Neuron (in vitro differentiated cells): ENCODE data around the gene FLT1.

ENCODE experiments used
- H2AFZ ChIP-seq: one replicate; pipeline ENCODE4 v1.6.1; 2013; ENCODE audit warnings: low read depth, mild to moderate bottlenecking, inconsistent platforms, low read length, moderate library complexity
- H3K27me3 ChIP-seq: one replicate; pipeline ENCODE4 v1.6.1; 2013; ENCODE audit warnings: low read length; ENCODE audit not compliant: insufficient read depth
- H3K36me3 ChIP-seq: one replicate; pipeline ENCODE4 v1.6.1; 2013; ENCODE audit warnings: low read length; ENCODE audit not compliant: insufficient read depth
- H3K4me1 ChIP-seq: one replicate; pipeline ENCODE4 v1.6.1; 2013; ENCODE audit warnings: low read length; ENCODE audit not compliant: insufficient read depth
- H3K4me3 ChIP-seq: 2 replicates; pipeline ENCODE4 v1.5.1; 2013; ENCODE audit warnings: mild to moderate bottlenecking, low read length, moderate library complexity
- H3K9me3 ChIP-seq: one replicate; pipeline ENCODE4 v1.6.1; 2013; ENCODE audit warnings: low read length

FLT1 gene

GRCh38 chr13:28510066-28510465 is 15.1 kb upstream of the FLT1 start:
- no peaks in the 10 kb centered on the region for H3K9me3 ChIP-seq
- no peaks in the 10 kb centered on the region for H3K4me1 ChIP-seq
- no peak overlapping the region for H3K4me3 ChIP-seq
- H3K27me3 ChIP-seq = peaks cover 5% of the 10 kb centered on the region
- H3K36me3 ChIP-seq = no peaks in the 10 kb centered on the region
- H2AFZ ChIP-seq = no peak overlapping the region

GRCh38 chr13:28505543-28506135 is 10.7 kb upstream of the FLT1 start:
- Histone ChIP-seq H3K27me3 (peaks cover 7% of the 10 kb centered on the region), H2AFZ (no peak overlapping the region), H3K9me3 (no peaks in the 10 kb centered on the region), H3K4me1 (no peaks in the 10 kb centered on the region), H3K4me3 (no peak overlapping the region), H3K36me3 (no peaks in the 10 kb centered on the region)

GRCh38 chr13:28503182-28503967 is 8.4 kb upstream of the FLT1 start:
- no peak overlapping the region for H3K4me3 ChIP-seq
- no peak overlapping the region for H2AFZ ChIP-seq
- H3K27me3 ChIP-seq = peaks cover 14% of the 10 kb centered on the region
- H3K4me1 ChIP-seq = no peaks in the 10 kb centered on the region
- H3K9me3 ChIP-seq = no peaks in the 10 kb centered on the region
- no peaks in the 10 kb centered on the region for H3K36me3 ChIP-seq

GRCh38 chr13:28501547-28501946 is 6.6 kb upstream of the FLT1 start:
- Histone ChIP-seq H3K4me3 (no peak overlapping the region), H3K27me3 (peaks cover 32% of the 10 kb centered on the region), H3K4me1 (no peaks in the 10 kb centered on the region), H3K9me3 (no peaks in the 10 kb centered on the region), H2AFZ (no peak overlapping the region), H3K36me3 (no peaks in the 10 kb centered on the region)

- Histone ChIP-seq H3K27me3 (peaks cover 51% of the 10 kb centered on the region), H3K4me1 (peaks cover 3% of the 10 kb centered on the region), H3K9me3 (no peaks in the 10 kb centered on the region), H2AFZ (no peak overlapping the region), H3K36me3 (no peaks in the 10 kb centered on the region), H3K4me3 (no peak overlapping the region)
Measured at GRCh38 chr13:28499609-28500008, 4.7 kb upstream of the FLT1 start.

GRCh38 chr13:28498481-28499115 is 3.7 kb upstream of the FLT1 start:
- Histone ChIP-seq H3K4me1 (peaks cover 10% of the 10 kb centered on the region), H2AFZ (no peak overlapping the region), H3K27me3 (peaks cover 61% of the 10 kb centered on the region), H3K9me3 (no peaks in the 10 kb centered on the region), H3K4me3 (no peak overlapping the region), H3K36me3 (no peaks in the 10 kb centered on the region)

- H3K4me3 ChIP-seq = no peak overlapping the region
- H3K27me3 ChIP-seq = peaks cover 71% of the 10 kb centered on the region
- no peaks in the 10 kb centered on the region for H3K9me3 ChIP-seq
- no peaks in the 10 kb centered on the region for H3K36me3 ChIP-seq
- peaks cover 11% of the 10 kb centered on the region for H3K4me1 ChIP-seq
- H2AFZ ChIP-seq = no peak overlapping the region
Measured at GRCh38 chr13:28497143-28497876, 2.4 kb upstream of the FLT1 start.

- Histone ChIP-seq H3K4me3 (no peak overlapping the region), H3K9me3 (no peaks in the 10 kb centered on the region), H2AFZ (no peak overlapping the region), H3K36me3 (no peaks in the 10 kb centered on the region), H3K4me1 (peaks cover 11% of the 10 kb centered on the region), H3K27me3 (peaks cover 81% of the 10 kb centered on the region)
Measured at GRCh38 chr13:28496188-28496564, 1.2 kb upstream of the FLT1 start.

GRCh38 chr13:28495538-28496187 is 735 bp upstream of the FLT1 start:
- Histone ChIP-seq H3K9me3 (no peaks in the 10 kb centered on the region), H3K4me3 (no peak overlapping the region), H3K27me3 (peaks cover 86% of the 10 kb centered on the region)

GRCh38 chr13:28494504-28494777 is 487 bp downstream of the FLT1 start:
- H3K9me3 ChIP-seq = no peaks in the 10 kb centered on the region
- peaks cover 95% of the 10 kb centered on the region for H3K27me3 ChIP-seq
- H3K4me3 ChIP-seq = peak overlapping the region; percentile 22
- H3K4me1 ChIP-seq = peaks cover 11% of the 10 kb centered on the region
- peak overlapping the region; percentile 87 for H2AFZ ChIP-seq
- H3K36me3 ChIP-seq = no peaks in the 10 kb centered on the region

More at GRCh38 chr13:28495538-28496187, 735 bp upstream of the FLT1 start:
- H3K4me1 ChIP-seq = peaks cover 11% of the 10 kb centered on the region
- no peak overlapping the region for H2AFZ ChIP-seq
- no peaks in the 10 kb centered on the region for H3K36me3 ChIP-seq

- no peak overlapping the region for H3K4me3 ChIP-seq
- peaks cover 11% of the 10 kb centered on the region for H3K4me1 ChIP-seq
- H2AFZ ChIP-seq = peak overlapping the region; percentile 87
- H3K9me3 ChIP-seq = no peaks in the 10 kb centered on the region
- peaks cover 94% of the 10 kb centered on the region for H3K27me3 ChIP-seq
- no peaks in the 10 kb centered on the region for H3K36me3 ChIP-seq
Measured at GRCh38 chr13:28493740-28494503, 1.0 kb downstream of the FLT1 start.

GRCh38 chr13:28492569-28493367 is 2.2 kb downstream of the FLT1 start:
- H2AFZ ChIP-seq = no peak overlapping the region
- H3K4me1 ChIP-seq = peaks cover 11% of the 10 kb centered on the region
- H3K27me3 ChIP-seq = peaks cover 83% of the 10 kb centered on the region
- H3K36me3 ChIP-seq = no peaks in the 10 kb centered on the region
- no peak overlapping the region for H3K4me3 ChIP-seq
- no peaks in the 10 kb centered on the region for H3K9me3 ChIP-seq
